NCI-H82 treated with DMSO at 0.1 percent for 48 hours (cell line): ENCODE data around the gene GOLGA6D.
"Not testable (repeated sequence)": the region's sequence is repeated elsewhere in the genome, so short reads cannot be mapped to it uniquely, and the experiment has no call there.

Experiments
- DNase-seq: peaks from one replicate; lab custom pipeline; 2025; ENCODE audit not compliant: unreplicated experiment; lab: John Stamatoyannopoulos, UW

Gene GOLGA6D, protein sequence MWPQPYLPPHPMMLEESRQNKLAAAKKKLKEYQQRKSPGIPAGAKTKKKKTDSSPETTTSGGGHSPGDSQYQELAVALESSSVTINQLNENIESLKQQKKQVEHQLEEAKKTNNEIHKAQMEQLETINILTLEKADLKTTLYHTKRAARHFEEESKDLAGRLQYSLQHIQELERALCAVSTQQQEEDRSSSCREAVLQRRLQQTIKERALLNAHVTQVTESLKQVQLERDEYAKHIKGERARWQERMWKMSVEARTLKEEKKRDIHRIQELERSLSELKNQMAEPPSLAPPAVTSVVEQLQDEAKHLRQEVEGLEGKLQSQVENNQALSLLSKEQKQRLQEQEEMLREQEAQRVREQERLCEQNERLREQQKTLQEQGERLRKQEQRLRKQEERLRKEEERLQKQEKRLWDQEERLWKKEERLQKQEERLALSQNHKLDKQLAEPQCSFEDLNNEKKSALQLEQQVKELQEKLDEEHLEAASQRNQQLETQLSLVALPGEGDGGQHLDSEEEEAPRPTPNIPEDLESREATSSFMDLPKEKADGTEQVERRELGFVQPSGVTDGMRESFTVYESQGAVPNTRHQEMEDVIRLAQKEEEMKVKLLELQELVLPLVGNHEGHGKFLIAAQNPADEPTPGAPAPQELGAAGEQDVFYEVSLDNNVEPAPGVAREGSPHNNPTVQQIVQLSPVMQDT

DNA sequence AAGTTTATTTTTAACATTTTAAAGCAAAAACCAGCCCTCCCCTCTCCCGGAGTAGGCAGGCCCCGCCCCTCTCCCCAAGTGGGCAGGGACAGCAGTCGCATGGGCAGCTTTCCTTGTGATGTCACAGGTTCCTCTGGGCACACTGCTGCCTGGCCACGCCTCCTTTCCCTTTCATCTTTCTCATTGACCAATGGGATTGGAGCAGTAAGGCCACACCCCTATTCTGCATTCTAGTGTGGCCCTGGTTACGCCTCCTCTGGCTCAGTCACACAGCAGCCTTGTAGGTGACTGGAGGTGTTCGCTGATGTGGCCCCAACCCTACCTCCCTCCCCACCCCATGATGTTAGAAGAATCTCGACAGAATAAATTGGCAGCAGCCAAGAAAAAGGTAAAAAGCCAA, at the start of gene GOLGA6D:
Gene GOLGA6D (plus strand): TSS at position 264 of the 400 bp plus-strand sequence. CDS start 41 bp downstream, at position 305.
- DNase-seq = not testable (repeated sequence)

DNA sequence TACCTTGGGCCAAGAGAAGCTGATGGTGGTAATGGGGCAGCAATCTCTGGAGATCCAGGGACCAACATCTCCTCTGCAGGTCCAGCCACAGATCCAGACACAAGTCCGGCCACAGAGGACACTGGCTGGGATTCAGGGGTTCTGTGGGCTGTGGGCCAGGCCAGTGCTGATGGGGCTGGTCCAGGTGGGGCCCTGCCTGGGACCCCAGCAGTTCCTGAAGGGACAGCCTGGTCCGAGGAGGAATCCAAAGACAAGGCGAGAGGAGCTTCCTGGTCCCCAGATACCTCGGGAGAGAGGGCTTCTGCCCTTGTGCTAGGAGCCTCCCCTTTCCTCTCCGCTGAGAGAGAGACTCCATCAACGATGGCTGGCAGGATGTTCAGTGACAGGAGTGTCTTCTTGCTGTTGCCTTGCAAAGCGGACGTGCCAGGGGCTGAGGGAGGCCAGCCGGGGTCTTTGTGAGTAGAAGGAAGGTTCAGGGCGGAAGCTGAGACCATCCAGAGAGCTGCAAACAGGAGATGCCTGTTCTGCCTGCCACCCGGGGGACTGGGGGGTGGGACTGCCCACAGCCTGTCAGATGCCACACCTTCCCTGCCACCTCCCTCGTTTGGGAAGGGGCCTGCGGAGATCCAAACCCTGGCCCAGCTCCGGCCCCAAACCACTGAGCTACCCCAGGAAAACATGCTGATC, 49.0 kb upstream of the GOLGA6D start:
- no peak for DNase-seq

DNA sequence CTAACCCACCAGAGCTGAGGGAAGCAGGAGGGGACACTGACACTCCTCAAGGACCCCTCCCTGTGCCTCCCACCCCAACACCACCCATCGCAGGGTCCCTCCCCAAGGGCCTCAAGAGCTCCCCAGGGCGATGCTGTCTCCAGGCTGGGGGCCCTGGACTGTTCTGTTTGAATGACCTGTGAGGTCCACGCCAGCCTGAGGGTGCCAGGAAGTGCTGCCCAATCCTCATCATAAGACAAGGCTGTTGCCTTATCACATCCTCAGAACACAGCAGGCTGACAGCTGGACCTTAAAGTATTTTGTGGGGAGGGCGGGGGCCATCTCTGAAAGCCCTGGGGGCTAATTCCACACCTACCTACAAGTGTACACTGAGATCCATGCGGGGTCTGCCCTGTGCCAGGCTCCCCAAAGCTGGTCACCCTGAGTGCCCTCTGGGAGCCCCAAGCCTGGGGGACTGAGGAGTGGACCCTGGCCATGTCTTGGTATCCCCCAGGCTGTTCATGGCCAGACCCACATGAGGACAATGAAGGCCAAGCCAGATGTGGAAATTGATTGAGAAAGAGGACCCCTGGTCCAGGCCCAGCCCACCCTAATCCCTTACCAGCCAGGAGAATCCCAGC, 48.3 kb upstream of the GOLGA6D start:
- DNase-seq = no peak

DNA sequence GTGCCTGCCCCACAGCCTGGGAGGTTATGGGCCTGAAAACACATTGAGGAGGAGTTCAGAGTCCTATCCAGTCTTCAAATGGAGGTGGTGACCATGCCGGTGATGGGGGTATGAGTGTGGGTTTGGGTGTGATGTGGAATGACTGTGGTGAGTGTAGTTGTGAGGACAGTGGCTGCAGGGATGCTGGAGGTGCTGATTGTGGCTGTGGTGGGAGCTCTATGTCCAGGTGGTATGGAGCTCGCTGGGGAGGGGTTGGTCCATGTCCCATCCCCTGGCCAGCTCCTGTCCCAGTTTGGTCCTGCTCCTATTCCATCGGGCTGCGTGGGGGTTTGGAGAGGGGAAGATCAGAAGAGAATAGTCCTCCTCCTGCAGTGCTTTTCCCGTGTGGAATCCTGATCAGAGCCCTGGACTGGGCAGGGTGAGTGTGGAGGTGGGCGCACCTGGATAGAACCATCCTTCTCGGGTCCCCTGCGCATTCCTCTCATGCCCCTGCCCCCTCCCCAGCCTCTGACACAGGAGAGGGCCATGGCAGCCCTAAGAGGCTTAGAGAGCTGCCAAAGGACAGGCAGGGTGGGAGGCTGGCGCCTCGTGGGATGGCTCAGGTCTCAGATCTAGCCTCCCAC, 47.5 kb upstream of the GOLGA6D start:
- DNase-seq = no peak

DNA sequence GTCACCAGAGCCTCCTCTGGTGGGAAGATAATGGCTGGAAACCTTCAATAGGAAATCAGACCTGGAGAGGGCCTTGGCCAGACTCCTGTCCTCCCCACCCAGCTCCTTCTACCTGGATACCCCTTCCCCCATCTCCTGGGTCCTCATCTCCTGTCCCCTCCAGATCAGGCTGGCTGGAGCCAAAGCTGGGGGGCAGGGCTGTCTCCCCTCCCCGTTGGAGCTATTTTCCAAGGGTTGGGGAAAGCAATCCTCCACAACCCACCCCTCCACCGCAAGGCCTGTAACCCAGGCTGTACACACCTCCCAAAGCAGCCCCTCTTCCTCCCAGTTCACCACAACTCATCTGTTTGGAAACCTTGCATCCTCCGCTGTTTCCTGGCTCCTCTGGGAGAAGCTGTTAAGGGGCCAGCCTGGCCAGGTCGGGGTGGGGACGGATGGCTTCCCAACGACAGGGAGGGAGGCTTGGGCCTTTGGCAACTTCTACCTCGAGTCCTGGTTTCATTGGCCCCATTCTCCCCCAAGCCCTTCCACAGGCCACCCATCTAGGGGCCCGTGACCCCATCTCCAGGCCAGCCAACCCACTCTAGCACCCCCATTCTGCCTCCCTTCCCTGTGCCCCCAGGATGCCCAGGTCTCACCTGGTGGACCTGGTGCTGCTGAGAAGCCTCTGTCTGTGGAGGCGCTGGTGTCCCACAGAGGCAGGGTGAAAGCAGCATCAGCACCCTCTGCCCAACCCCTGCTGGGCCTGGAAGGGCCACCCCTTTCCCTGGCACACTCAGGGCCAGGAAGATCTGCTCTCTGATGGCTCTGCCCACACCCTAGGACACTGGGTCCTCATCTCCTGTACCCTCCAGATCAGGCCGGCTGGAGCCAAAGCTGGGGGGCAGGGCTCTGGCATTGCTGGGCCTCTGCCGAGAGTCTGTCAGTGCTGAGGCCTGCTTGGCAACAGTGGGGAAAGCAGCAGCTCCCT, 46.6 kb upstream of the GOLGA6D start:
- no peak for DNase-seq

DNA sequence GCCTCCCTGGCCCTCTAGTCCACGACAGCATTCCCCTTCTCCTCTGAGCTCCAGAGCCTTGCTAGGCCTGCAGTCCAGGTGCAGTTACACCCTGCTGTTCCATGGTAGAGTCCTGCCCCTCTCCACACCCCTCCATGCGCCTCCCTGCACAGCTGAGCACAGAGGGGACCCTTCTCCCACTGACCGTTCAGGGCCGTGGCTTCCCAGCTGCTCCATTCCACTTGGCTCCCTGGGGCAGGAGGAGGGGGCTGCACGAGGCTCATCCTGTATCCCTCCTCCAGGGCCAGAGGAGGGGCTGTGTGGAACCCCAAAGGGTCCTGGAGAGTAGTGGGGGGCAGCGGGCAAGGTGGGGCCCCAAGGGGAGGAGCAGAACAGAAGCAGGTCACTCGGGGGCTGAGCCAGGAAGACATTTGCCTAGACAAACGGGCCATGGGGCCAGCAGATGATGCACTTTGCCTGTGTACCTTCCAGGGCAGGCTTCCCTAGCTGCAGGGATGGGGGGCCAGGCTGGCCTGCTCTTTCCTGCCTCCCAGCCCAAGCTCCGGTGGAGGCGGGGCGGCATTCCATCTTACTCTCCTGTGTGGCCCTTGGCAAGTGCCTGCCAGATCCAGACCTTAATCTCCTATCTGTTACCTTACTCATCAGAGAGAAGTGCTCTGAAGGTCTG, 45.2 kb upstream of the GOLGA6D start:
- DNase-seq = no peak

DNA sequence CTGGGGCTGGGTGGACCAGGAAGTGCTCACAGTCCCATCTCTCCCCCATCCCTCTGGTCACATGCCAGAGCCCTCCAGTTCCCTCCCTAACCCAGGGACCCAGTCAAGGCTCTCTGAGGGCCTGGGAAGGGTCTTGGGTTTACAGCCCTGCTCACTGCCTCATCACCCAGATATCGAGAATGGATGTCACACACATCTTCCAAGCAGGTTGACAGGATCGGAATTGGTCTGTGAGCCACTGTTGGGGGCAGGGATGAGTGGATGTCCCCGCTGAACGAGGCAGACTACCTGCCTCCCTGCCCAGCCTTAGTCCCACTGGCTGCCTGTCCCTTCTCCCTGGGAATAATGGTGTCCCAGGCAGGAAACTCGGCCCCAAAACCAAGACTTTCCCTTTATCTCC, 44.5 kb upstream of the GOLGA6D start:
- DNase-seq = no peak

DNA sequence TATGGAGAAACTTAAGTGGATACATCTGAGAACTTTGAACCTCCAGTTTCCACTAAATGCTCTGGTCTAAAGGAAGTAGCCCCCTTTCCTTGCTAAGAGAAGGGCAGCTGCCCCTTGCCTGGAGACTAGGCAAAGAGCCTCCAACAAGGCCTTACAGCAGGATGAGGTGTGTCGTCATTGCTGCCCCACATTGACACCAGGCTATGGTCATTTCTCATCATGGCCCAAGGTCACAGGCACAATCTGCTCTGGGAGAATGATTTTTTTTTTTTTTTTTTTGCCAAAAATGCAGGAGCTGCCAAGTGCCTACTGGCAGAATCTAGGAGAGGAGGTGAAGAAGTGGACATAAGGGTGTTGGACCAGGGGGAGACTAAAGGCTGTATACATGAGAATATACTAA, 36.9 kb upstream of the GOLGA6D start:
- DNase-seq = not testable (repeated sequence)

DNA sequence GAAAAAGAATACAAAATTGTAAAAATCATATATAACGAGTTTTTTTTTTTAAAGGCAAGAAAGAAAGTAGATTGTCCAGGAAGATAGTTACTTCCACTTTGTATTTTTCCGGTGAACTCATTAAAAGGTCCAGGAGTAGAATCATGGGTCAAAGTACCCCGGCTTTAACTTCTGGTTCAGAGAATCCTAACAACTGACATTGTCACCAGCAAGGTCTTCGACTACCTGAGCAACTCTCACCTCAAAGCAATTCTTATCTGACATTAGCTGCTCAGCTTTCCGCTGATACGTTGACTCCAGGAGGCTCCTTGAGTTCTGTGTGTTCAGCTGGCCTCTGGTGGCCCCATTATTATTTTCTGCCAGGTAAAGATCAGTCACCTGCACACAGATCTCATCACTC, 33.6 kb upstream of the GOLGA6D start:
- not testable (repeated sequence) for DNase-seq

DNA sequence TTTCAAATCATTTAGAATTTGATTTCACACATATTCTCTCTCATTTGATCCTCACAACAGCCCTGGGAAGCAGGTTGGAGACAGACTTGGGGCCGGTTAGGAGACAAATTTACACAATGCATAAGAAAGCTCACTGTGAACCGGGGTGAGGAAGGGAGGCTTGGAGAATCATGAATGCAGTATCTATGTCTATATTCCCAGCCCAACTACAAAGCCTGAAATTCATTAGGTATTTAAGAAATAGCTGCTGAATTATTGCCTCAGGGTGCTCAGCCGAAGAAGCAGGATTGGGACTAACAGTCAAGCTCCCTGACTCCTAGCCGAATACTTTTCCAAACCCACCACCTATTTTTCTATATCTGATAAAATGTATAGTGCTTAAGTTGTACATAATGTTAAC, 32.9 kb upstream of the GOLGA6D start:
- DNase-seq = no peak

DNA sequence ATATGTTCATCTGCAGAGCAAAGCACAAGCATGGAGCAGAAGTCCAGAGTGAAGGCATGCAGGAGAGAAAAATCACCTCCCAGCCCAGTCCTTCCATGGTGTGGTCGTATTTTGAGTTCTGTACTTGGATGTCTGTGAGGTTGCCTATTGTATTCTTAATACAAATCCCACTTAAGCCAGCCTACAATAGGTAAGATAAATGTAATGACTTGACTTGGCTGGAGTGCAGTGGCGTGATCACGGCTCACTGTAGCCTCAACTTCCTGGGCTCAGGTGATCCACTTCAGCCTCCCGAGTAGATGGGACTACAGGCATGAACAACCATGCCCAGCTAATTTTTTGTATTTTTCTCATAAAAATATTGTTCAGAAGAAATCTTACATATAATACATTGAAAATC, 31.3 kb upstream of the GOLGA6D start:
- not testable (repeated sequence) for DNase-seq

DNA sequence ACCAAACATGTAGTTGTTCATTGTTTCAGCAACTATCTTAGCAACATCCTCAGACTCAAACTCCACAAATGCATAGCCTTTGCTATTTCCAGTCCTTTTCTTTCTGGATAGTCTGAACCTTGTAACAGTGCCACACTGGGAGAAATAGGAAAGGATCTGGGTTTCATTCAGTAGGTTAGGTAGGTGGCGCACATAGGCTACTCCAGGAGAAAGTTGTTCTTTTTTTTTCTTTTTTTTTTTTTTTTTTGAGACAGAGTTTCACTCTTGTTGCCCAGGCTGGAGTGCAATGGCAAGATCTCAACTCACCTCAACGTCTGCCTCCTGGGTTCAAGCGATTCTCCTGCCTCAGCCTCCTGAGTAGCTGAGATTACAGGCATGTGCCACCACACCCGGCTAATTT, 30.4 kb upstream of the GOLGA6D start:
- DNase-seq = not testable (repeated sequence)

DNA sequence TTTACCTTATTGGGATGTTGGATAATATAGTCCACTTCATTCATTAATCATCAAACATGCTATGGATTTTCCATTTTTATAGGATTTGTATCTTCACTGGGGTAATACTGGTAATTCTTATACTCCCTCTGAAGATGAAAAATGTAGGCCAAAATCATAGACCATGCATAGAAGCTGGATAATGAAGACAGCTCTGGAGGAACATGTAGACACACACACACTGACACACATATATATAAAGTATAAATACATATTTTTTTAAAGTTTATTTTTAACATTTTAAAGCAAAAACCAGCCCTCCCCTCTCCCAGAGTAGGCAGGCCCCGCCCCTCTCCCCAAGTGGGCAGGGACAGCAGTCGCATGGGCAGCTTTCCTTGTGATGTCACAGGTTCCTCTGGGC, 24.6 kb upstream of the GOLGA6D start, which contains the start of gene GOLGA6C:
Gene GOLGA6C (plus strand): TSS at position 301 of the 400 bp plus-strand sequence. CDS start 265 bp downstream, outside the sequence.
- not testable (repeated sequence) for DNase-seq

DNA sequence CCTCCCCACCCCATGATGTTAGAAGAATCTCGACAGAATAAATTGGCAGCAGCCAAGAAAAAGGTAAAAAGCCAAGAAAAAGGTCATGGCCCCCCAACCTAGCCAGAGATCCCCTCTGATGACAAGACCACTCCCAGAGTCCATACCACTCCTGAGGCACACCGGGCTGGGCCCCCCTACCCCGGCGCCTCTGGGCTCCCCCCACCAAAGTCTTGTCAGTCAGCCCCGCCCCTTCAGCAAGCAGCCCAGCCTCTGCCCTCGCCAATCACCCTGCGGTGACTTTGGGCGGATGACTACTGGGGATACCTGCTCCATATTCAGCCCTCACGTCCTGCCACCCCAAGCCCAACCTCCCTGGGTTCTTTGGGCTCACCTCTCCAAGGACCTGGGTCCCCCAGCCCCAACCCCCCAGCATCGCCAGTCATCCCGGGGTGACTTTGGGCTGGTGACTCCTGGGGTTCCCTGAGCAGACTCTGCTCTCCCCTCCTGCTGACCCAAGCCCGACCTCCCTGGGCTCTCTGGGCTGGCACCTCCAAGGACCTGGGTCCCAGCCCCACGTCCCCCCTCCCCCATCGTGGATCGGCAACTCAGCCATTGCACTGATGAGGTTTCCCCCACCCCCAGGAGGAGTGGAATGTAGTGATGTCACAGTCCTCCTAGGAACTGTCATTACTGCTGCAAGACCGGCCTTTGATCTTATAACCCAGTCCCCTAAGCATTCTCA, 23.9 kb upstream of the GOLGA6D start:
- not testable (repeated sequence) for DNase-seq

DNA sequence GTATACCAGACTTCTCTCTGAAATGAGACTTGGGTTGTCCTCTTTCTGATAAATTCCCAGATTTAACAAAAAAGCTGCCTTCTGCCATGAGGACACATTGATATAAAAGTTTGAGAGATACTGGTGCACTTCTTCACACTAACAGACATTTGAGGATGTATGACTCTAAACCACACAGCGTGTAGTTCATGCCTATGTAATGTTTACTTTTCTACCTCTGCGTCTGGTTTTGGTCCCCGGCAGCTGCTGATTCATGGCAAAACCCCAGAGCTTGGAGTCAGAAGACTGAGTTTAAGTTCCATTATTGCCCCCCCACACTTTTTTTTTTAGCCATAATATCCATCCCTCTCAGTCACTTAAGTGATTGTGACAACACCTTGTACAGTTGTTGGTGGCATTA, 22.8 kb upstream of the GOLGA6D start:
- DNase-seq = not testable (repeated sequence)

DNA sequence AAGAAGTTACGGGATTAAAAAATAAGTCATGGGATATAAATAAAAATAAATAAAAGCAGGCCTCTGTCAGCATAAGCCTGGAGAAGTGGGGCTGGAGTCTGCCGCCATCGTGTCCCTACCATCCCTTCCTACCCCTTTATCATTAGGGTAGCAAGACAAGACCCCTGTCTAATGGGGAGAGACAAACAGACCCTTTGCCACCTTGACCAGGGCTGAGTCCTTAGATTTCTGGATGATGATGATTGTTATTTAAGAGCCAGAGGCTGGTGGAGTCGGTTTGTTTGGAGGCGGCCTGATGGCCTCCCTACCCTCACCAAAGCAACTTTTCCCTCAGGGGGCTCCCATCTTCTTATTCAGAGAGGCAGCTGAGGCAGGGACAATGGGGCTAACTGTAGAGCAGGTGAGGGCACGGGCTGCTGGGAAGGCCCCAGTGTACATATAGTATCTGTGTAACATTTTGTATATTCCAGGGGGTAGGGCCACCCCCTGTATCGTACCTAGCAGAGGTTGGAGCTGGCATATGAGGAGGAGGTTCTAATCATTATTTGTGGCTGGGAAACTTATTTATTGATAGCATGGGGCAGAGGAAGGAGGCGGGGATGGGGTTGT, 8.8 kb upstream of the GOLGA6D start:
- not testable (repeated sequence) for DNase-seq

DNA sequence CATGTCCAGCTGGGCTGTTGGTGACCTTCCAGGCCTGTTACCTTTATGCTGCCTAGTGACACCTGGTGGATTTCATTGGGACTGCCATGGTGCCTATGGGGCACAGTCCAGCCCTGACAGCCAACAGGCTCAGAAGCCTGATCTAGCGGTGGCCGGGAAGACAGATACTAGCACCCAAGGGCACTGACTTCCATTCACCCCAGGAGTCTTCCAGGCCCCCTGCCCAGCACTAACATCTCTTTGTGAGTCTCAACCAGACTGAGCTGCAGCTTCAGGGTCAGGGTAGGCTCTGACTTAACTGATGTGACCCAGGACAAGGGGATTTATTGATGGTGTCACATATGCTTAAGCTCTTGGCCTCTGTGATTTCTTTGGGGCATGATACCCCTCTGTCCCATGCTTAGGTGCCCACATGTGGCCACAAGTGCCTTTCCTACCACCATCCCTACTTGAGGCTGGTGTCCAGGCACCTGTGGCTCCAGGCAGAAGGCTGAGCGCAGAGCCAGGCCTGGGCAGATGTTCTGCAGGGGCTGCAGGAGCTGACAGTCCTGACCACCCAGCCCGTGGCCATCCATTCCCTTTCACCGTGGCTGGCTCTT, 8.0 kb upstream of the GOLGA6D start:
- DNase-seq = not testable (repeated sequence)
